ENCODE data around the gene NUP210. TPM values are rescaled to one million over a fixed set of nuclear protein-coding genes. Genes with fewer than 3 reads are reported as not detected.
"Not testable (repeated sequence)": the region's sequence is repeated elsewhere in the genome, so short reads cannot be mapped to it uniquely, and the experiment has no call there.

Gene NUP210
- total RNA-seq, 2 donors from 2014 or later = 116 to 147 TPM

GRCh38 chr3:13440204-13440817 lies 20.2 kb upstream of the NUP210 start:
- Mint-ChIP-seq H3K27ac (no peak overlapping the region), H3K9me3 (no peaks in the 10 kb centered on the region), H3K36me3 (no peaks in the 10 kb centered on the region)
- ATAC-seq (no peak), DNase-seq (ENCODE audit: low spot score in 2 of 2) (no peak)

DNA sequence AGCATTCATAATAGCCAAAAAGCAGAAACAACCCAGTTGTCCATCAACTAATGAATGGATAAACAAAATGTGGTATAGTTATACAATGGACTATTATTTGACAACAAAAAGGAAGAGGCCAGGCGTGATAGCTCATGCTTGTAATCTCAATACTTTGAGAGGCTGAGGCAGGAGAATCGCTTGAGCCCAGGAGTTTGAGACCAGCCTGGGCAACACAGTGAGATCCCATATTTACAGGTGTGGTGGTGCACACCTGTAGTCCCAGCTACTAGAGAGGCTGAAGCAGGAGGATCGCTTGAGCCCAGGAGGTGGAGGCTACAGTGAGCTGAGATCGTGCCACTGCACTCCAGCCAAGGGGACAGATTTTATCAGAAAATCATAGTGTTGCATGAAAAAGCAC lies 16.1 kb upstream of the NUP210 start:
- not testable (repeated sequence) for H3K9me3 Mint-ChIP-seq; H3K27ac Mint-ChIP-seq; DNase-seq (ENCODE audit: low spot score in 2 of 2); H3K36me3 Mint-ChIP-seq; ATAC-seq

GRCh38 chr3:13433912-13434311 lies 13.8 kb upstream of the NUP210 start:
- no peaks in the 10 kb centered on the region for H3K9me3 Mint-ChIP-seq
- H3K27ac Mint-ChIP-seq = no peak overlapping the region
- ATAC-seq (no peak), DNase-seq (ENCODE audit: low spot score in 2 of 2) (no peak)
- peaks cover 0 to 5% of the 10 kb centered on the region in 2 donors for H3K36me3 Mint-ChIP-seq

DNA sequence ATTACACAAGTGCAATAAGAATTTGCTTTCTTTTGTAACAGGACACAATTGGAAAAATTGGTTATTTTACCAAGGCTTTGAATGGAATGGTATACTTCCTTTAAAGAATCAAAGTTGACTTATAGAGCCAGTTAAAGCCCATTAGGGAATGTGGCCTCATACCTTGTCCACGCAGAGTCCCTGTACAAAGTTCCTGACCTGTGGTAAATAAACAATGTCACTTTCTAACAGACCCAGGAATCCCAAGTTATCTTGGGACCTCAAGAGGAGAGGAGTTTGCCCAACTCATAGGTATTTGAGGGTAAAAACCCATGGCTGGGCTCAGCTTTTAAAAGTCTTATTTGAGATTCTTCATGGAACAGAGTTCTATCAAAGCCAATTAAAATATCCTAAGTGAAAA lies 12.0 kb upstream of the NUP210 start:
- peaks cover 0 to 6% of the 10 kb centered on the region in 2 donors for H3K36me3 Mint-ChIP-seq
- H3K27ac Mint-ChIP-seq = no peak overlapping the region
- no peaks in the 10 kb centered on the region for H3K9me3 Mint-ChIP-seq
- no peak for ATAC-seq
- DNase-seq (ENCODE audit: low spot score in 2 of 2) = no peak

DNA sequence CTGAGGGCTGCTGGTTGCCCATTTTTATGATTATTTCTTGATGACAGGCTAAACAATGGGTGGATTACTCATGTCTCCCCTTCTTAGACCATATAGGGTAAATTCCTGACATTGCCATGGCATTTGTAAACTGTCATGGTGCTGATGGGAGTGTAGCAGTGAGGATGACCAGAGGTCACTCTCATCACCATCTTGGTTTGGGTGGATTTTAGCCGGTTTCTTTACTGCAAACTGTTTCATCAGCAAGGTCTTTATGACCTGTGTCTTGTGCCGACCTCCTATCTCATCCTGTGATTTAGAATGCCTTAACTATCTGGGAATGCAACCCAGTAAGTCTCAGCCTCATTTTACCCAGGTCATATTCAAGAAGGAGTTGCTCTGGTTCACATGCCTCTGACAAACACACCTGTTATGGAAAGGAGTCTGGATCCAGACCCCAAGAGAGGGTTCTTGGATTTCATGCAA lies 10.3 kb upstream of the NUP210 start:
- ATAC-seq; H3K9me3 Mint-ChIP-seq; H3K36me3 Mint-ChIP-seq; DNase-seq (ENCODE audit: low spot score in 2 of 2): not testable (repeated sequence)
- H3K27ac Mint-ChIP-seq = peak overlapping the region in 1 of 2 donors; percentile 94

GRCh38 chr3:13429631-13430291 lies 9.6 kb upstream of the NUP210 start:
- no peaks in the 10 kb centered on the region for H3K9me3 Mint-ChIP-seq
- H3K36me3 Mint-ChIP-seq = peaks cover 0 to 6% of the 10 kb centered on the region in 2 donors
- DNase-seq (ENCODE audit: low spot score in 2 of 2) = no peak
- no peak for ATAC-seq
- H3K27ac Mint-ChIP-seq = peak overlapping the region; percentile 79 to 94

GRCh38 chr3:13428678-13429077 lies 8.6 kb upstream of the NUP210 start:
- not testable (repeated sequence) for H3K9me3 Mint-ChIP-seq; DNase-seq (ENCODE audit: low spot score in 2 of 2); H3K36me3 Mint-ChIP-seq
- H3K27ac Mint-ChIP-seq = peak overlapping the region; percentile 89 to 94
- peak; percentile 57 to 59 for ATAC-seq

DNA sequence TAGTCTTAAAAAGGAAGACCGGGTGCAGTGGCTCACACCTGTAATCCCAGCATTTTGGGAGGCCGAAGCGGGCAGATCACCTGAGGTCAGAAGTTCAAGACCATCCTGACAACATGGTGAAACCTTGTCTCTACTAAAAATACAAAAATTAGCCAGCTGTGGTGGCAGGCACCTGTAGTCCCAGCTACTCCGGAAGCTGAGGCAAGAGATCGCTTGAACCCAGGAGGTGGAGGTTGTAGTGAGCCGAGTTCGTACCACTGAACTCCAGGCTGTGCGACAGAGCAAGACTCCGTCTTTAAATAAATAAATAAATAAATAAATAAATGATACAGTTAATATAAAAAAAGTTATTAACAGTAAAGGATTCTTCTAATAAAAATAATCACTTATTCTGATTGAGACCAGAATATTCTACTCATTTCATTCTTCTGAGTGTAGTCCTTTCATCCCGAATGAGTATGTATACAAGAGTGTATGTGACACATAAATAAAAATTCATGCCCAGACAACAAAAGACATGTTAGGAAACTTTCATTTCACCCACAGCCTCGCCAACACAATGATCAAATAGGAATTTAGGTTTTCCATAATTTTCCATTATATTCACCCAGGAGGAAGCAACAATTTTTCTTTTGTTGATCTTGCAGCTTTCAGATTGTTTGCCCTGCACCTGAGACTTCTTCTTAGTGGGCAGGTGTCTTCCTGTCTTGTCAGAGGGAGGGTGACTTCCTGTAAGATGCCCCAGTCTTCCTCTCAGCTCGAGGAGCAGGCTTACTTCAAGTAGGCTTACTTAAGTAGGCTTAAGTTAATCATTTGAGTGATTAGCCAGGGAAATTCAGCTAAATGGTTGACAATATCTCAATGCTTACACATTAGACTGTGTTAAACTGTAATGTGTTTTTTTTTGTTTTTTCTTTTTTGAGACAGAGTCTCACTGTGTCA lies 7.8 kb upstream of the NUP210 start:
- Mint-ChIP-seq H3K36me3 (peaks cover 0 to 6% of the 10 kb centered on the region in 2 donors), H3K27ac (peak overlapping the region; percentile 89 to 94), H3K9me3 (no peaks in the 10 kb centered on the region)
- DNase-seq (ENCODE audit: low spot score in 2 of 2) (no peak), ATAC-seq (peak; percentile 74 to 81)

GRCh38 chr3:13426591-13426990 lies 6.5 kb upstream of the NUP210 start:
- H3K36me3 Mint-ChIP-seq = peaks cover 0 to 6% of the 10 kb centered on the region in 2 donors
- no peak for ATAC-seq
- no peak overlapping the region for H3K27ac Mint-ChIP-seq
- DNase-seq (ENCODE audit: low spot score in 2 of 2) = no peak
- H3K9me3 Mint-ChIP-seq = no peaks in the 10 kb centered on the region

DNA sequence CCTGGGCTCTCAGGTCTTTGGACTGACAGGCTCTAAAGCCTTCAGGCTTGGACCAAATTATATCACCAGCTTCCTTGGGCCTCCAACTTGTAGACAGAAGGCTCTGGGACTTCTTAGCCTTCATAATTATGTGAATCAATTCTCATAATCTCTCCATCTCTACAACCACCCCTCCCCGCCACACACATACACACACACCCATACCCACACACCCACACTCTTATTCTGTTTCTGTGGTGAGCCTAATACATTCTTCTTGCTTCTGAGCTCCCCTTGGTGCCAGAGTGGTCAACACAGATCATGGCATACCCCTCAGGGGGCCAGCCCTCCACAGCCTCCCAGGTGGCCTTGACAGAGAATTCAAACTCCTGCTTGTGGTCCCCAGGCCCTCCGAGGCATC lies 5.6 kb upstream of the NUP210 start:
- no peak for DNase-seq (ENCODE audit: low spot score in 2 of 2)
- ATAC-seq = no peak
- peaks cover 0 to 6% of the 10 kb centered on the region in 2 donors for H3K36me3 Mint-ChIP-seq
- no peaks in the 10 kb centered on the region for H3K9me3 Mint-ChIP-seq
- peak overlapping the region; percentile 11 to 40 for H3K27ac Mint-ChIP-seq

GRCh38 chr3:13424865-13425617 lies 4.9 kb upstream of the NUP210 start:
- no peak for DNase-seq (ENCODE audit: low spot score in 2 of 2)
- ATAC-seq = no peak
- Mint-ChIP-seq H3K9me3 (no peaks in the 10 kb centered on the region), H3K36me3 (peaks cover 0 to 6% of the 10 kb centered on the region in 2 donors), H3K27ac (peak overlapping the region in 1 of 2 donors; percentile 40)

DNA sequence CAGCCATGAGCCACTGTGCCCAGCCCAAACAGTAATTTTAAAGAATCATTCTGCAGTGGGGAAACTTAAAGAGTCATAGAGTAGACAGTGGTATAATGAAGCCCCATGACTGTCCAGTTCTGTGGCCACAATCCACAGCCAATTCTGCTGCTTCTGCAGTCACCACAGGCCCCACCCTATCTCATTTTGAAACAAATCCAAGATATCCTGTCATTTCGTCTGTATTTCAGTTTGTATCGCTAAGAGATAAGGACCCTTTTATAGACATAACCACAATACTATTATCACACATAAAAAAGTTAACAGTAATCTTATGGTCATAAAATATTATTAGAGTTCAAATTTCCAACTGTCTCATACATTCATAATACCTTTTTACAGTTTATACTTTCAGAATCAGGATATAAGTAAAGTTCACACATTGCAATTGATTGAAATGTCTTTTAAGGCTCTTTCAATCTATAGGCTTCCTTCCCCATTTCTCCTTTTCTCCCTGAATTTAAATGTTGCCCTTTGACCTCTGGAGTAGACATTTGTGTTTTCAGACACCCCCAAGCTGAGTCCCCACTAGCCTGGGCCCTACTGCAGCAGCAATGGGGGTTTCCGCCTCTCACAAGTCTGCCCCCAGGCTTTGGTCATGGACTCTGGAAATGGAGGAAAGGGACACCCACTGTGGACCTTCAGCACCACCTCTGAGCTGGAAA lies 4.2 kb upstream of the NUP210 start:
- DNase-seq (ENCODE audit: low spot score in 2 of 2) (no peak), ATAC-seq (no peak)
- no peaks in the 10 kb centered on the region for H3K9me3 Mint-ChIP-seq
- H3K36me3 Mint-ChIP-seq = peaks cover 2 to 4% of the 10 kb centered on the region in 2 donors
- H3K27ac Mint-ChIP-seq = peak overlapping the region; percentile 40 to 85

DNA sequence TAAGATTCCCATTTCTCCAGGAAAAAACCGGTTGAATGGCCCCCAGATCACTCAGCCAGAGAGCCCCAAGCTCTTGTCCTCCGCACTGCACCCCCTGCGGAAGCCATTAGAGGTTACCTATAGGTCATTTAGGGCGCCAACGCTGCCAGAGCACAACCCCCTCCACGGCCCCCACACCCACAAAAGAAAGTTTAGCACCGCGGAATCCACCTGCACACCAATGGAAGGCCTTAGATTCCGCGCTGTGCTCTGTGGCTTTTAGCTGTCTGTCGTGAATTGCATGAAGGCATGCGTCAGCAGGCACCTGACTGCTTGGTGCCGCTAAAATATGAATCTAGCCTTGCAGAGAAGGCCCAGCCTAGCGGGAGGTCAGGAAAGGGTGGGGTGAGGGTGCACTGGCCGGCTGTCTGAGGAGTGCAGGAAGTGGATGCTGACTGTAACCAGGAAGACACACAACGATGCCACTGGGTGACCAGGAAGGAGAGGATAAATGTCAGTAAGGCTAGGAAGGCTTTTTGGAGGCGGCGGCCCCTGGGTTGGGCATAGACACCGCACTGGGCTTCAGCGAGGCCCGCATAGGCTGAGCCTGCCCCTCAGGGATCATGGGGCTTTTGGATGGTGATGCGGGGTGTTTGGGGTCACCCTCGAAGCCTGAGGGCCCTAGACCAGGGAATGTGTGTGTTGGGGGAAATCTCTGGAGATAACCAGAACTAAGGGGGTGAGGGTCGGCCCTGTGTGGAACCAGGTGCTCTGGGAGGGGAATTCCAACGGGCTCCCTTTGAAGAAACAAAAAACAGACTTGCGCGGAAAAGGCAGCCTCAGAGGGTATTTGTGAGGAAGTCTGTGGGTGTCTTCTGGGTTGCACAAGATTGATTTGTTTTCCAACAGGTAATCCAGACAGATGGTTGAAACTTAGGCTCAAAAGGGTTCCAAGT lies 976 bp upstream of the NUP210 start:
- peaks cover 17 to 21% of the 10 kb centered on the region in 2 donors for H3K36me3 Mint-ChIP-seq
- peak overlapping the region; percentile 94 to 99 for H3K27ac Mint-ChIP-seq
- ATAC-seq (peak; percentile 71 to 81), DNase-seq (ENCODE audit: low spot score in 2 of 2) (peak; percentile 64 to 89)
- no peaks in the 10 kb centered on the region for H3K9me3 Mint-ChIP-seq

GRCh38 chr3:13419505-13420044 lies 547 bp downstream of the NUP210 start:
- Mint-ChIP-seq H3K36me3 (peaks cover 17 to 21% of the 10 kb centered on the region in 2 donors), H3K9me3 (no peaks in the 10 kb centered on the region), H3K27ac (peak overlapping the region; percentile 86 to 95)
- ATAC-seq (peak; percentile 39 to 64), DNase-seq (ENCODE audit: low spot score in 2 of 2) (peak; percentile 62 to 67)

All from activated naive CD4-positive, alpha-beta T cell treated with anti-CD3 and anti-CD28 coated beads, Interleukin-2, amount 50 U/mL, for 72 hours (primary cell).